Adrenal gland (tissue), 5 donors: Measurements from ENCODE around the gene FANCL.
"Not testable (repeated sequence)": the region's sequence is repeated elsewhere in the genome, so short reads cannot be mapped to it uniquely, and the experiment has no call there.

Experiments used
- CTCF ChIP-seq, 6 experiments: fragments of 450-650 bp in 4 of 6; fragments of 200-600 bp in 2 of 6; sonication (generic) in 1 of 6; IDR thresholded peaks; 1 replicate in 5 of 6; 2 replicates in 1 of 6; pipeline versions ENCODE4 v1.5.1 to v1.8.0; 2016 to 2021; ENCODE audit warnings: antibody characterized with exemption in 6 of 6, mild to moderate bottlenecking in 2 of 6, moderate library complexity in 1 of 6
- POLR2A ChIP-seq, 2 donors: fragments of 450-650 bp; IDR thresholded peaks; one replicate each; pipeline ENCODE4 v1.6.1; 2017; ENCODE audit warnings: antibody characterized with exemption in 2 of 2, mild to moderate bottlenecking in 2 of 2, moderate library complexity in 1 of 2
- donor health status: DM: no; HTN: no; CAD: no.

DNA sequence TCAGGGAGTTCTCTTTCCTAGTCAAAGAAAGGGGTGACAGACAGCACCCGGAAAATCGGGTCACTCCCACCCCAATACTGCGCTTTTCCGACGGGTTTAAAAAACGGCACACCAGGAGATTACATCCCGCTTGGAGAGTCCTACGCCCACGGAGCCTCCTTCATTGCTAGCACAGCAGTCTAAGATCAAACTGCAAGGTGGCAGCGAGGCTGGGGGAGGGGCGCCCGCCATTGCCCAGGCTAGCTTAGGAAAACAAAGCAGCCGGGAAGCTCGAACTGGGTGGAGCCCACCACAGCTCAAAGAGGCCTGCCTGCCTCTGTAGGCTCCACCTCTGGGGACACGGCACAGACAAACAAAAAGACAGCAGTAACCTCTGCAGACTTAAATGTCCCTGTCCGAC, 69.3 kb downstream of the FANCL start:
- not testable (repeated sequence) for TF ChIP-seq CTCF, POLR2A (IDR thresholded peaks at IDR 0.05)
